ENCODE results near the gene ZNF782.
A peak's percentile ranks its signal among the peaks of the same experiment; 100 is the strongest.

Gene ZNF782

GRCh38 chr9:96885424-96885823 lies 31.1 kb upstream of the ZNF782 start:
- H3K18ac ChIP-seq (ENCODE audit: low read depth in 1 of 2, low read length in 2 of 2) = no peak overlapping the region
- H2BK120ac ChIP-seq (ENCODE audit: low read depth, low read length) = no peak overlapping the region
- H3K4me3 ChIP-seq (ENCODE audit: insufficient read depth in 1 of 2, low read depth in 1 of 2, low read length in 2 of 2) = no peak overlapping the region
- H3K27ac ChIP-seq (ENCODE audit: low read length, poor library complexity, severe bottlenecking) = no peak overlapping the region
- H3K27me3 ChIP-seq (ENCODE audit: control insufficient read depth in 1 of 2, insufficient read depth in 1 of 2, low read length in 2 of 2) = no peaks in the 10 kb centered on the region
- H3K9me3 ChIP-seq (ENCODE audit: control insufficient read depth, low read length) = no peaks in the 10 kb centered on the region
- H3K4ac ChIP-seq (ENCODE audit: low read depth in 1 of 2, low read length in 2 of 2) = no peak overlapping the region
- H3K36me3 ChIP-seq (ENCODE audit: control insufficient read depth in 1 of 2, insufficient read depth in 2 of 2, low read depth in 1 of 2, low read length in 2 of 2) = no peaks in the 10 kb centered on the region
- no peaks in the 10 kb centered on the region for H3K79me1 ChIP-seq (replicated peaks; ENCODE audit: low read length, poor library complexity, severe bottlenecking)
- no peak overlapping the region for H2BK12ac ChIP-seq (ENCODE audit: low read length in 2 of 2)
- DNase-seq = no peak
- H2AK5ac ChIP-seq (ENCODE audit: low read length, severe bottlenecking) = no peak overlapping the region
- H2BK15ac ChIP-seq (ENCODE audit: low read depth, poor library complexity, severe bottlenecking) = no peak overlapping the region
- no peak overlapping the region for H2AFZ ChIP-seq (ENCODE audit: low read depth, low read length)
- H3K4me2 ChIP-seq (ENCODE audit: low read length, poor library complexity, severe bottlenecking) = no peak overlapping the region
- H4K8ac ChIP-seq (ENCODE audit: low read length) = no peak overlapping the region
- H3K14ac ChIP-seq (ENCODE audit: low read length in 2 of 2) = no peak overlapping the region
- no peak overlapping the region for H3K9ac ChIP-seq (ENCODE audit: low read length)
- no peak overlapping the region for H4K91ac ChIP-seq (ENCODE audit: low read length)
- no peak overlapping the region for H2BK5ac ChIP-seq (ENCODE audit: low read depth, low read length, poor library complexity, severe bottlenecking)
- H3K4me1 ChIP-seq (ENCODE audit: control insufficient read depth, insufficient read depth, low read depth, low read length) = peaks cover 7% of the 10 kb centered on the region
- H3K23ac ChIP-seq (ENCODE audit: low read length in 2 of 2) = no peak overlapping the region

- 18% methylated on average over 2 of the region's 2 CpGs for WGBS
Measured at GRCh38 chr9:96884443-96884842, 30.1 kb upstream of the ZNF782 start.

GRCh38 chr9:96883922-96884321 lies 29.6 kb upstream of the ZNF782 start:
- H3K4me3 ChIP-seq (ENCODE audit: insufficient read depth in 1 of 2, low read depth in 1 of 2, low read length in 2 of 2) = no peak overlapping the region
- H3K4me1 ChIP-seq (ENCODE audit: control insufficient read depth, insufficient read depth, low read depth, low read length) = peaks cover 7% of the 10 kb centered on the region
- H2BK5ac ChIP-seq (ENCODE audit: low read depth, low read length, poor library complexity, severe bottlenecking) = no peak overlapping the region
- WGBS = 100% methylated on average over 1 of the region's 1 CpG
- no peak overlapping the region for H4K91ac ChIP-seq (ENCODE audit: low read length)
- H2AFZ ChIP-seq (ENCODE audit: low read depth, low read length) = no peak overlapping the region
- H3K4me2 ChIP-seq (ENCODE audit: low read length, poor library complexity, severe bottlenecking) = no peak overlapping the region
- H2BK120ac ChIP-seq (ENCODE audit: low read depth, low read length) = no peak overlapping the region
- H2BK15ac ChIP-seq (ENCODE audit: low read depth, poor library complexity, severe bottlenecking) = no peak overlapping the region
- H2AK5ac ChIP-seq (ENCODE audit: low read length, severe bottlenecking) = peak overlapping the region; percentile 50
- H3K9ac ChIP-seq (ENCODE audit: low read length) = no peak overlapping the region
- H3K79me1 ChIP-seq (replicated peaks; ENCODE audit: low read length, poor library complexity, severe bottlenecking) = no peaks in the 10 kb centered on the region
- no peaks in the 10 kb centered on the region for H3K36me3 ChIP-seq (ENCODE audit: control insufficient read depth in 1 of 2, insufficient read depth in 2 of 2, low read depth in 1 of 2, low read length in 2 of 2)
- DNase-seq = no peak
- no peak overlapping the region for H3K4ac ChIP-seq (ENCODE audit: low read depth in 1 of 2, low read length in 2 of 2)
- H4K8ac ChIP-seq (ENCODE audit: low read length) = no peak overlapping the region
- H3K9me3 ChIP-seq (ENCODE audit: control insufficient read depth, low read length) = no peaks in the 10 kb centered on the region
- peaks cover 0 to 1% of the 10 kb centered on the region in 2 experiments for H3K27me3 ChIP-seq (ENCODE audit: control insufficient read depth in 1 of 2, insufficient read depth in 1 of 2, low read length in 2 of 2)
- no peak overlapping the region for H3K14ac ChIP-seq (ENCODE audit: low read length in 2 of 2)
- H2BK12ac ChIP-seq (ENCODE audit: low read length in 2 of 2) = no peak overlapping the region
- H3K23ac ChIP-seq (ENCODE audit: low read length in 2 of 2) = no peak overlapping the region
- H3K18ac ChIP-seq (ENCODE audit: low read depth in 1 of 2, low read length in 2 of 2) = no peak overlapping the region
- peak overlapping the region; percentile 63 for H3K27ac ChIP-seq (ENCODE audit: low read length, poor library complexity, severe bottlenecking)

More at GRCh38 chr9:96884443-96884842, 30.1 kb upstream of the ZNF782 start:
- Histone ChIP-seq H2BK5ac (ENCODE audit: low read depth, low read length, poor library complexity, severe bottlenecking) (no peak overlapping the region), H3K4me3 (ENCODE audit: insufficient read depth in 1 of 2, low read depth in 1 of 2, low read length in 2 of 2) (no peak overlapping the region), H3K27ac (ENCODE audit: low read length, poor library complexity, severe bottlenecking) (peak overlapping the region; percentile 63), H2AK5ac (ENCODE audit: low read length, severe bottlenecking) (no peak overlapping the region), H4K8ac (ENCODE audit: low read length) (no peak overlapping the region), H3K4ac (ENCODE audit: low read depth in 1 of 2, low read length in 2 of 2) (no peak overlapping the region), H2BK120ac (ENCODE audit: low read depth, low read length) (no peak overlapping the region), H3K23ac (ENCODE audit: low read length in 2 of 2) (no peak overlapping the region), H2BK15ac (ENCODE audit: low read depth, poor library complexity, severe bottlenecking) (no peak overlapping the region), H3K9ac (ENCODE audit: low read length) (no peak overlapping the region), H2AFZ (ENCODE audit: low read depth, low read length) (no peak overlapping the region), H2BK12ac (ENCODE audit: low read length in 2 of 2) (no peak overlapping the region), H3K79me1 (replicated peaks; ENCODE audit: low read length, poor library complexity, severe bottlenecking) (no peaks in the 10 kb centered on the region), H3K18ac (ENCODE audit: low read depth in 1 of 2, low read length in 2 of 2) (no peak overlapping the region), H3K4me1 (ENCODE audit: control insufficient read depth, insufficient read depth, low read depth, low read length) (peaks cover 7% of the 10 kb centered on the region), H4K91ac (ENCODE audit: low read length) (no peak overlapping the region), H3K9me3 (ENCODE audit: control insufficient read depth, low read length) (no peaks in the 10 kb centered on the region), H3K4me2 (ENCODE audit: low read length, poor library complexity, severe bottlenecking) (no peak overlapping the region), H3K27me3 (ENCODE audit: control insufficient read depth in 1 of 2, insufficient read depth in 1 of 2, low read length in 2 of 2) (no peaks in the 10 kb centered on the region), H3K36me3 (ENCODE audit: control insufficient read depth in 1 of 2, insufficient read depth in 2 of 2, low read depth in 1 of 2, low read length in 2 of 2) (no peaks in the 10 kb centered on the region), H3K14ac (ENCODE audit: low read length in 2 of 2) (peak overlapping the region in 1 of 2 experiments; percentile 44)
- DNase-seq = peak; percentile 61

- H2BK5ac ChIP-seq (ENCODE audit: low read depth, low read length, poor library complexity, severe bottlenecking) = no peak overlapping the region
- no peak overlapping the region for H2AK5ac ChIP-seq (ENCODE audit: low read length, severe bottlenecking)
- no peak overlapping the region for H4K91ac ChIP-seq (ENCODE audit: low read length)
- H3K9me3 ChIP-seq (ENCODE audit: control insufficient read depth, low read length) = no peaks in the 10 kb centered on the region
- no peak overlapping the region for H2BK120ac ChIP-seq (ENCODE audit: low read depth, low read length)
- H3K36me3 ChIP-seq (ENCODE audit: control insufficient read depth in 1 of 2, insufficient read depth in 2 of 2, low read depth in 1 of 2, low read length in 2 of 2) = no peaks in the 10 kb centered on the region
- H2AFZ ChIP-seq (ENCODE audit: low read depth, low read length) = no peak overlapping the region
- H3K27me3 ChIP-seq (ENCODE audit: control insufficient read depth in 1 of 2, insufficient read depth in 1 of 2, low read length in 2 of 2) = peaks cover 0 to 48% of the 10 kb centered on the region in 2 experiments
- H3K14ac ChIP-seq (ENCODE audit: low read length in 2 of 2) = no peak overlapping the region
- 98% methylated on average over 43 of the region's 43 CpGs for whole genome bisulfite sequencing
- peak overlapping the region; percentile 40 for H2BK15ac ChIP-seq (ENCODE audit: low read depth, poor library complexity, severe bottlenecking)
- H3K9ac ChIP-seq (ENCODE audit: low read length) = no peak overlapping the region
- H3K18ac ChIP-seq (ENCODE audit: low read depth in 1 of 2, low read length in 2 of 2) = no peak overlapping the region
- peaks cover 7% of the 10 kb centered on the region for H3K4me1 ChIP-seq (ENCODE audit: control insufficient read depth, insufficient read depth, low read depth, low read length)
- no peak overlapping the region for H3K4me3 ChIP-seq (ENCODE audit: insufficient read depth in 1 of 2, low read depth in 1 of 2, low read length in 2 of 2)
- H3K27ac ChIP-seq (ENCODE audit: low read length, poor library complexity, severe bottlenecking) = no peak overlapping the region
- no peak overlapping the region for H3K23ac ChIP-seq (ENCODE audit: low read length in 2 of 2)
- no peak overlapping the region for H4K8ac ChIP-seq (ENCODE audit: low read length)
- H2BK12ac ChIP-seq (ENCODE audit: low read length in 2 of 2) = no peak overlapping the region
- no peak overlapping the region for H3K4me2 ChIP-seq (ENCODE audit: low read length, poor library complexity, severe bottlenecking)
- DNase-seq = no peak
- no peaks in the 10 kb centered on the region for H3K79me1 ChIP-seq (replicated peaks; ENCODE audit: low read length, poor library complexity, severe bottlenecking)
- no peak overlapping the region for H3K4ac ChIP-seq (ENCODE audit: low read depth in 1 of 2, low read length in 2 of 2)
Measured at GRCh38 chr9:96877269-96877668, 23.0 kb upstream of the ZNF782 start.
